Activated naive CD4-positive, alpha-beta T cell treated with Interleukin-2 at 50 U/mL for 16 hours (primary cell): Measurements from ENCODE around the gene MYO15B.
"Not testable (repeated sequence)": the region's sequence is repeated elsewhere in the genome, so short reads cannot be mapped to it uniquely, and the experiment has no call there.

Source experiments
- DNase-seq: peaks from one replicate; pipeline ENCODE4 v3.0.0-alpha.2; 2020

Gene MYO15B

DNA sequence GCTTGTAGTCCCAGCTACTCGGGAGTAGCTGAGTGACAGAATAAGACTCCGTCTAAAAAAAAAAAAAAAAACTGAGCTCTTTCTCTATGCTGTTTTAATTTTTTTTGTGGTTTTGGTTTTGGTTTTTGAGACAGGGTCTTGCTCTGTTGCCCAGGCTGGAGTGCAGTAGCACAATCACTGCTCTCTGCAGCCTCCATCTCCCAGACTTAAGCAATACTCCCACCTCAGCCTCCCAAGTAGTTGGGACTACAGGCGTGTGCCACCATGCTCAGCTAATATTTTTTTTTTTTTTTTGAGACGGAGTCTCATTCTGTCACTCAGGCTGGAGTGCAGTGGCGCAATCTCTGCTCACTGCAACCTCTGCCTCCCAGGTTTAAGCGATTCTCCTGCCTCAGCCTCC lies 4.4 kb upstream of the MYO15B start:
- not testable (repeated sequence) for DNase-seq

DNA sequence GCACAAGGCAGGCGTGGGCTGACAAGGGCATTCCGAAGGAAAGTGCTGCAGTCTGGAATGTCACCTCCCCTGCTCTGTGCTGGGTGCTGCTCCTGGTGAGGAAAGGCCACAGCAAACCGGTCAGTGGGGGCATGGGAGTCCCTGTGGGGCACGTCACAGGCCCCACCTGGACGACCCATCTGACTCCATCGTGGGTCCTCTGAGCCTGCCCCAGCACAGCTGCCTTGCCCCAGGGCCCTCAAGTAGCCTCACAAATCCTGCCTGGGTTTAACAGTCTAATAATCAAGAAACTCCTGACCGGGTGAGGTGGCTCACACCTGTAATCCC lies 2.8 kb upstream of the MYO15B start:
- DNase-seq = no peak

DNA sequence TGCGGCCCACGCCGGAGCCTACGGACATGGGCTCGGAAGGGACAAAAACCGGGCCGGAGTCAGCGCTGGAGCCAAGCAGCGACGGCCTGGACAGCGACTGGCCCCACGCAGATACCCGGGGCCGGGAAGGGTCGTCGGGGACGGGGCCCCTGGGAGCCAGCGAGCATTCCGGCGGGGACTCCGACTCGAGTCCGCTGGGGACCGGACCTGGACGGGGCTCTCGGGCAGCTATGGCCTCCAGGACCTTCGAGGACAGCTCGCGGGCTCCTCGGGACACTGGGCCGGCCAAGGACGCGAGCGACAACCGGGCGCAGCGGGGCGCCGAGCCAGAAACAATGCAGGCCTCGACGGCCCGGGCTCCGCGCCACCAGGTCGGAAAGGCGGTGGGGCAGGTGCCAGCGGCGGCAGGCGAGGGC lies 1.0 kb downstream of the MYO15B start:
- no peak for DNase-seq

DNA sequence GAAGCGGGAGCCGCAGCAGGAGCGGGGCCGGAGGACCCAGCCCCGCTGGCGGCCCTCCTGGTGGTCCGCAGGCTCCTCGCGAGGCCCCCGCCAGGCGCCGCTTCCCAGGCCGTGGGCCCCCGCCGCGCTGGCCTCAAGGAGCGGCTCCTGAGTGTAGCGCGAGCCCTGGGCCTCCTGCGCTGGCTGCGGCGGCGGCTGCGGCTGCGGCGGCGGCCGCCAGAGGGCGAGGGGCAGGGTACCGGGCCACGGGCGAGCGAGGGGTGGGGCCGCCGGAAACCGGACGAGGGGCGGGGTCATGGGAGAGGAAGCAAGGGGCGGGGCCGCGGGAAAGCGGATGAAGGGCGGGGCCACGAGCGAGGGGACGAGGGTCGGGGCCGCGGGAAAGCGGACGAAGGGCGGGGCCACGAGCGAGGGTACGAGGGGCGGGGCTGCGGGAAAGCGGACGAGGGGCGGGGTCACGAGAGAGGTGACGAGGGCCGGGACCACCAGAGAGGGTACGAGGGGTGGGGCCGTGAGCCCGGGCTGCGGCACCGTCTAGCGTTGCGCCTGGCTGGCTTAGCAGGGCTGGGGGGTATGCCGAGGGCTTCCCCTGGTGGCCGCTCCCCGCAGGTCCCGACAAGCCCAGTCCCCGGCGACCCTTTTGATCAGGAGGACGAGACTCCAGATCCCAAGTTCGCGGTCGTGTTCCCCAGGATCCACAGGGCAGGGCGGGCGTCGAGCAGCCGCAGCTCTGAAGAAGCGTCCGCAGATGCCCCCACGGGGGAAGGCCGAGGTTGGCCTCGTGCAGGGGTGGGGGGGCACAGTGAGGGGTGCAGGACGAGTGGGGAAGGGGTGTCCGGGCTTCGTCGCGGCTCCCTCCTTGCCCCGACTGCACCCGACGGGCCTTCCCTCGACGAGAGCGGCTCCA lies 1.7 kb downstream of the MYO15B start:
- peak; percentile 96 for DNase-seq

DNA sequence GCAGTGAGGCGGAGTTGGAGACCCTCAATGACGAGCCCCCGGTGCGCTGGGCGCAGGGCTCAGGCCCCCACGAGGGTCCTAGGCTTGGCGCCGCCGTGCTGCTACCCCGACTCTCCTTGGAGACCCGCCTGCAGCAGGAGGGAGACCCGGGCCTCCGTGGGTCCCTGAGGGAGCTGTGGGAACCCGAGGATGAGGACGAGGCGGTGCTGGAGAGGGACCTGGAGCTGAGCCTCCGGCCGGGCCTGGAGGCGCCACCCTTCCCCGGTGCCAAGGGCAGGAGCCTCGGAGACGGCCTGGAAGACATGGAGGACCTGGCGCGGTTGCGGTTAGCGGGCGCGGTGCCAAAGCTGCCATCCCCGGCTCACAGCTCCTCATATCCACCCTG lies 2.3 kb downstream of the MYO15B start:
- DNase-seq = no peak

DNA sequence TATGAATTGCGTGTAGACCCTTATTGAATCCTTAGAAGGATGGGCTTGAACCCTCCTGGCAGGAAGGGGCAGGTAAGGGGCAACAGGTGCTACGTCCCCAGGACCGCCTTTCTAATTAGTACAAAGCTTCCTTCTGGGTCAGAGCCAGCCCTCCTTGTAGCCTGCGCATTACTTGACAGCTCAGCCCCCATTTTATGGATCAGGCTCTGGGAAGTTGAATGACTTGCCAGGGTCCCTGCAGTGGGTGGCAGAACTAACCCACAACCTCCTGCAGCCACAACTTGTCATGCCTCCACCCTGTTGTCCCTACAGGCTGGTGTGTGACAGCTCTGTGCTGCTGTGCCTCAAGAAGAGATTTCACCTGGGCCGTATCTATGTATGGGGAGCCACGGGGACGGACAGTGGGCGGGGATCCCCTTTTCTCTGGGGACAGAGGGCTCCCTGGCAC lies 2.7 kb downstream of the MYO15B start:
- peak; percentile 2 for DNase-seq

DNA sequence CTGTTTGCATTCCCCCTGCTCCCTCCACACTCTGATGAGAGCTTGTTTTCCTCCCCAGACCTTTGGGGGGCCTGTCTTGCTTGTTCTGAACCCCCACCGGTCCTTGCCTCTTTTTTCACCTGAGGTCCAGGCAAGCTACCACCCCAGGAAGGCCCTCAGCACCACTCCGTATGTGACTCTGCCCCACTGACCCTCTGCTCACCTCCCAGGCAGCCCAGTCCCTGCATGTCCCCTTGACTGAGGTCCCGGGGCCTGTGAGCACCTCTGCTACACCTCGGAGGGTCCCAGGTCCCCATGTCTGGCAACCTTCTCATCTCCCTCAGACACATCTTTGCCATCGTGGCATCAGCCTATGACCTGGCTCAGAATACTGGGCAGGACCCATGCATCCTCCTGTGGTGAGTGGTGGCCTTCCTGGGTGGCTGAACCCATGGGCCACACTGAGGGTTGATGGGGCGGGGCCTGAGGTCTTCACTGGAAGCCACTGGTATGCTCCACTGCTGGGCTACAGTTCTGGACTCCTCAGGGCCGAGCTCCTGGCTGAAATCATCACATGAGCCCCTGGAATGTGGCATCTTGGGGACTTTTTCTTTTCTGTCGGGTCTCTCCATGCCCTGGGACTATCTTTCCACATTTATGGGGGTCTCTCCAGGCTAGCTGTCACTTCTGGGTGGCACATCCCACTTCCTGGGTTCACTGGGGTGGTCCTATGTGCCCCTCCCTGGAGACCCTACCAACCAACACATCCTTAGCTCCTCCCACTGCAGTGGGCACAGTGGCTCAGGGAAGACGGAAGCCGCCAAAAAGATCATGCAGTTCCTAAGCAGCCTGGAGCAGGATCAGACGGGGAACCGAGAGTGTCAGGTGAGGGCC lies 3.5 kb downstream of the MYO15B start:
- no peak for DNase-seq

DNA sequence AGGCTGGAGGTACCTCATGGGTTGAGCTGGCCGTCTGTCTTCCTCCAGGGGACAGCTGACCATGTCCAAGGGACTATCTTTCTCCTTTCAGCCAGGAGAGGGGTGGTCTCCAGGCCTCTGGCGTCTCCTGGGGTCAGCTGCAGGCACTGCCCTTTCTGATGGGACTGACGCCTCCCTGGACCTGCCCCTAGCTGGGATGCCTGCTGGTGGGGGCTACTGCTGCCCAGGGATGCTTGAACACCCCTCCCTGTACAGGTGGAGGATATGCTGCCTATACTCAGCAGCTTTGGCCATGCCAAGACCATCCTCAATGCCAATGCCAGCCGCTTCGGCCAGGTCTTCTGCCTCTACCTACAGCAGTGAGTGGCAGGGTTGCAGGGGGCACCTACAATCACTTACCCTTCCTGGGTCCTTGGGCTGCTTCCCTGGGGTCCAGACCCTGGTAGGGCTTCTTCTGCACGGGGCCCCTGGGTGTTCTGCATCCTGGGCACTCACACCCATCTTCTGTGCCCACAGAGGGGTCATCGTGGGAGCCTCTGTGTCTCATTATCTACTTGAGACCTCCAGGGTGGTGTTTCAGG lies 4.2 kb downstream of the MYO15B start:
- no peak for DNase-seq

DNA sequence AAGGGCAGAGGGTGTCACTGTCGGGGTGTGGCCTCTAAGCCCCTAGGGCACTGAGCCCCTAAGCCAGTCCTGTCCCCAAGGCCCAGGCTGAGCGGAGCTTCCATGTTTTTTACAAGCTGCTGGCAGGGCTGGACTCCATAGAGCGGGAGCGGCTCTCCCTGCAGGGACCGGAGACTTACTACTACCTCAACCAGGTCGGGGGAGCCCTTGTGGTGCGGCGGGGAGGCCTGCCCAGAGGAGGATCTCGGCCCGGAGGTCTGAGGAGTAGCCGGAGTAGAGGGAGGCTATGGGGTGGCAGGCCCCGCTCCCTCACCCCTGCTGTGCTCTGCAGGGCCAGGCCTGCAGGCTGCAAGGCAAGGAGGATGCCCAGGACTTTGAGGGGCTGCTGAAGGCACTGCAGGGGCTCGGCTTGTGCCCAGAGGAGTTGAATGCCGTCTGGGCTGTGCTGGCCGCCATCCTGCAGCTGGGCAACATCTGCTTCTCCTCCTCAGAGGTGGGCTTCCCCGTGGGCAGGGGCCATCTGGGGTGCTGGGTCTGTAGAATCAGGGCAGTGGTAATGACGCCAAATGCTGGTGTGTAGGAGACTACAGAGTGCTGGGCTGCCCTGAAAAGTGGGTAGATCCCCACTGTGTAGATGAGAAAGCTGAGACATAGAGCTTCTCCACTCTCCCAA lies 4.9 kb downstream of the MYO15B start:
- DNase-seq = no peak

DNA sequence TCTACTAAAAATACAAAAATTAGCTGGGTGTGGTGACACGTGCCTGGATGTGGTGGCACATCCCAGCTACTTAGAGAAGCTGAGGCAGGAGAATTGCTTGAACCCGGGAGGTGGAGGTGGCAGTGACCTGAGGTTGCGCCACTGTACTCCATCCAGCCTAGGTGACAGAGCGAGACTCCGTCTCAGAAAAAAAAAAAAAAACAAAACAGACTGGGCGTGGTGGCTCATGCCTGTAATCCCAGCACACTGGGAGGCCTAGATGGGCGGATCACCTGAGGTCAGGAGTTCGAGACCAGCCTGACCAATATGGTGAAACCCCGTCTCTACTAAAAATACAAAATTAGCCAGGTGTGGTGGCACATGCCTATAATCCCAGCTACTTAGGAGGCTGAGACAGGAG lies 5.8 kb downstream of the MYO15B start:
- DNase-seq = not testable (repeated sequence)

DNA sequence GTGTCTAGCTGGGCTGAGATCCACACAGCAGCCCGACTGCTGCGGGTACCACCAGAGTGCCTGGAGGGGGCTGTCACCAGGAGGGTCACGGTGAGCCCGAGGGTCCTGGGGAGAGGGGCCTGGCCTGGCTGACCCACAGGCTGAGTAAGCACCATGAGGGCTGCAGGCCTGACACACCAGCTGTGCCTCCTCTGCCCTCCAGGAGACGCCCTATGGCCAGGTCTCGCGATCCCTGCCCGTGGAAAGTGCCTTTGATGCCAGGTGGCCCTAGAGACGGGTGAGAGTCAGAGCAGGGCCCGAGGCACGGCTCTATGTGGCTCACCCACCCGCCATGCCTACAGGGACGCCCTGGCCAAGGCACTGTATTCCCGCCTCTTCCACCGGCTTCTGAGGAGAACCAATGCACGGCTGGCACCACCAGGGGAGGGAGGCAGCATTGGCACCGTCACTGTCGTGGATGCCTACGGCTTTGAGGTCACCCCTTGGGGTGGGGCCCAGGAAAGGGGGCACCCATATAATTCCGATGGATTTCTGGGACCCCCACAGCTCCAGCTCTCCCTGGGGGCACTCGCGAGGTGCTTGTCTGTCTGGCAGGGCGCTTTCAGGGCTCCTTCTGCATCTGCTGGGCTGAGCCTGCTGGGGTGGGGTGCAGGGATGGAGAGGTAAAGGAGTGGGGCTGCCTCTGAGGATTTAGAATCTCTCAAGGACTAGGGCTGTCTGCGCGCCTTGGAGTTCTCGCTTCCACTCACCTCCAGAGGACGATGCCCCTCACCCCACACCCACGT lies 7.1 kb downstream of the MYO15B start:
- no peak for DNase-seq

DNA sequence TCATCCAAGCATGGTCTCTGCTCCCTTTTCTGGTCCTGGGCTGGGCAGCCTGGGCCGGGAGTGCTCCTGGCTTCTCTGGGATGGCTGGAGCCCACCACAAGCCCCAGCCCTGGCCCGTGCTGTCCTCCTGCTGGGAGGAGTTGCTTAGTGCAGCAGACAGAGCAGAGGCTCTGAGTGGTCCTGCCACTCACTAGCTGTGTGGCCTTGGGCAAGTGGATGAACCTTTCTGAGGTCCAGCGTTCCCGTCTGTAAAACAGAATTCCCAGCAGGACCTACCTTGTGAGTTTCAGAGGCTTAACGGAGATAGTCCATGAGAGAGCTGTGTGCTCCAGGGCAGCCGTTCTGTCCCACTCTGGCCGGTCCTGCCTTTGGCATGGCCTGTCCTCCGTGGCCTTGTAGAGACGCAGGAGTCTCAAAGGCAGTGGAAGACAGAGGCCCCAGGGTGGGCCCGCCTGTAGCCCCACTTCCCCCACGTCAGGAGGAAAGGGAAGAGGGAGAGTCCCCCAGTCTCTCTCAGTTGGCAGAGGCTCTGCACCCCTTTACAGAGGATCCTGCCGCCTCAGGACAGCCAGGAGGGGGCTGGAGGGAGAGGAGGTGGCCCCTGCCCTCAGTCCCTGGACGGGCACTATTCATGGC lies 7.8 kb downstream of the MYO15B start:
- DNase-seq = no peak

DNA sequence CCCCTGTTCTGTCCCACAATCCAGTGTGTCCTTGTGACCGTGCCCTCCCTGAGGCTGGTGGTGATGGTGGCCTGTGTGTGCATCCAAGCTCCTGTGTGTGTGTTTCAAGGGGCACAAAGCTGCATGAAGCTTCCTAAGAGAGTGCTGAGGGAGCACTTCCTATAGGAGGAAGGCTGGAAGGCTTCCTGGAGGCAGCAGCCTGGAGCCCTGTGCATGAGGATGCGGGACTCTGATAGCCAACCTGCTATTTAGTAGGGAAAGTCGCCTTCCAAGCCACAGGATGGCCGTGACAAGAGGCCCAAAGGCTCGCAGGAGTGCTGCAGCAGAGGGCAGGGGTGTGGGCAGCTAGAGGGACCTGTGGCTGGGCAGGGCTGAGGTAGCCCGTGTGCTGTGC lies 8.3 kb downstream of the MYO15B start:
- no peak for DNase-seq

DNA sequence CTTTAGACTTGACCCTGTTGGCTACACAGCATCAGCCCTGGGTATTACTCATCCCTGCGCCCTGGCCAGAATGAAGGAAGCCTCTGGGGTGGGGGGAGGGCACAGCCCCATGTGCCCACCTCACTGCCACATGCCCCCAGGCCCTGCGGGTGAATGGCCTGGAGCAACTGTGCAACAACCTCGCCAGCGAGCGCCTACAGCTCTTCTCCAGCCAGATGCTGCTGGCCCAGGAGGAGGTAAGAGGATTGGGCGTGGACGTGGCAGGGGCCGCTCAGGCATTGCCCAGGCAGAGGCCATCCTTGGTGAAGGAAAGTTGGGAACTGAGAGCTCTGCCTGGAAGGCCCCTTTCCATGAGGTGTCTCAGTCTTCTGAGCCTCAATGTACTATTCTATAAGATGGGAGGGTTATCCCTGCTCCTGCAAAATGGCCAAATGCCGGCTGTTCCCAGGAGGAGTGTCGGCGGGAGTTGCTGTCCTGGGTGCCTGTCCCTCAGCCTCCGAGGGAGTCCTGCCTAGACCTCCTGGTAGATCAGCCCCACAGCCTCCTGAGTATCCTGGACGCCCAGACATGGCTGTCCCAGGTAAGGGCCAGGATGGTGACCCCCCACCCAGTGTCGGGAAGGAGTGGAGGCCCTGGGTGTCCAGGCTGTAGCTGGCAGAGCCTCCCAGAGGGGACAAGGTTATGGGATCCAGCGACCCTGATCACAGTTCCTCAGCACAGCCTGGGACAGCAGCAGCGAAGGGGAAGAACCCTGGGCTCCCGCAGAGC lies 8.9 kb downstream of the MYO15B start:
- DNase-seq = no peak

DNA sequence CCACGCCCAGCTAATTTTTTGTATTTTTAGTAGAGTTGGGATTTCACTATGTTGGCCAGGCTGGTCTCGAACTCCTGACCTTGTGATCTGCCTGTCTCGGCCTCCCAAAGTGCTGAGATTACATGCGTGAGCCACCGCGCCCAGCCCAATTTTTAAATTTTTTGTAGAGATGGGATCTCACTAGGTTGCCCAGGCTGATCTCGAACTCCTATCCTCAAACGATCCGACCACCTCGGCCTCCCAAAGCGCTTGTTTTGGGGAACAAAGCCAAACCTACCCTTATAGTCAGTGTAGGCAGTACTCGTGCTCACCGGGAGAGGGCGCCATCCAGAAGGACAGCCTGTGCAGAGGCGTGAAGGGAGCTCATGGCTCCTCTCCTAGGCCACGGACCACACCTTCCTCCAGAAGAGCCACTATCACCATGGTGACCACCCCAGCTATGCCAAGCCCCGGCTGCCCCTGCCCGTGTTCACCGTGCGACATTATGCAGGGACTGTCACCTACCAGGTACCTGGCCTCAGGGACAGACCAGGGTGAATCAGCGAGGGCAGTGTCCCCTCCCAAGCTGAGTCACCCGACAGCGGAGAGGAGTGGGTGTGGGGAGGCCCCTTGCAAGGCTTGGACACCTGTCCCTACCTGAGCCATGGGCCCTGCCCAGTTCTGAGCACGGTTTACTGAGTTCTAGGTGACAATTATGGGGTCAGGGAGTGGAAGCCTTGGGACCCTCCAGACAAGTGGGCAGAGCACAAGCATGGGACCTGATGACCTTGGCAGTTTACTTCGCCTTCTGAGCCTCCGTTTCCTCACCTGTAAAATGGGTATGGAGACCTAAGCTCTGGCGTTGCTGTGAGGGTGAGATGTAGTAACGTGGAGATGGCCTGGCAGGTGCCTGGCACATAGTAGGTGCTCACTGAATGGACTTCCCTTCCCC lies 13.7 kb downstream of the MYO15B start:
- peak; percentile 64 for DNase-seq

DNA sequence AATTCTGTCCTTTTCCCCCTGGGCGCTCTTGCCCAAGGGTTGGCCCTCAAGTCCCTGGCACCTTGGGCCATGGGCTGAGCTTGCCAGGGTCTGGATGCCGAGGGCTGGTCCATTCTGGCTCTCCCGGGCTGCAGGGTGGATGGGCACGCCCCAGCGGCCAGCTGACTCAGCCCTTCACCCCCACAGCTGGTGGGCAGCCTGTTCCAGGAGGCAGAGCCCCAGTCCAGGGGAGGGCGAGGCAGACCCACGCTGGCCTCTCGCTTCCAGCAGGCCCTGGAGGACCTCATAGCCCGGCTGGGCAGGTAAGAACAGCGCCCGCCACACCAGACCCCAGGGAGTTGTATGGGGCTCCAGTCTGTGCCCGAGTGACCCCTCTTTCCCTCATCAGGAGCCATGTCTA lies 15.0 kb downstream of the MYO15B start:
- DNase-seq = no peak

DNA sequence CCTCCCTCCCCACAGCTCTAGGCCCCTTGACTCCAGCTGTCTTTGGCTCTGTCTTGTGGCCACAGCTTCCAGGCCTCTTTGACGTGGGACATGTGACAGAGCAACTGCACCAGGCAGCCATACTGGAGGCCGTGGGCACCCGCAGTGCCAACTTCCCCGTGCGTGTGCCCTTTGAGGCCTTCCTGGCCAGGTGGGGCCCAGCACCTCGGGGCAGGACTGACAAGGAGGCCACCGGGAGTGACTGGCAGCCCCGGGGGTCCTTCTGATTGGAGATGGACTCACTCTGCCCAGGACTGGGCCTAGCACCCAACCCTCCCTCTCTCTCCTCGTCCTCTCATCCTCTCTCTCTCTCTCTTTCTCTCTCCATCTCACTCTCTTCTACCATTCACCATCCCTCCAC lies 15.5 kb downstream of the MYO15B start:
- DNase-seq = no peak

DNA sequence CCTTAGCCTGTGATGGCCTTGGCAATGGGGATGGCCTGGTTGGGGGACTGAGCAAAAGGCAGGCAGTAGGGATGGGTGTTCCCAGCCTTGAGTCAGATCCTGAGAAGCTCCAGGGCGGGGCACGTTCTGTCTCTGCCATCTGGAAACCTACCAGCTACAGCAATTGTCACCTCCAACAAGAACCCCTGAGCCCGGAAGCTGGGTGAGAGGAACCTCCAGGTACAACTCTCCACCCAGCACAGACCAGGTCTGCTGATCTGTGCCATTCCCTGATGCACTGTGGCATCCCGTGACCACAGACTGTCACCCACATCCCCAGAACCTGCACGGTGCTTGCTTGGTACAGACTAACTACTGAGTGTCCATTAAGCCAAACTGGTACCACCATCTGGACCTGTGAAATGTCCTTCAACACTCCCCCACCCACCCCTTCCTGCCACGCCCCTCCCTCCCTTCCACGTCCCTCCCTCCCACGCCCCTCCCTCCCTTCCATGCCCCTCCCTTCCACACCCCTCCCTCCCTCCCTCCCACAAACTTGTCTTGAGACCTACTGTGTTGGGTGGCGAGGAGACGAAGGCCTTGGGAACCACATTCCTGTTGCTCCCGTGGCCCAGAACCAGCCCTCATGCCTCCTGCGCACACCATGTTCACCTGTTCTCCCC lies 16.6 kb downstream of the MYO15B start:
- DNase-seq = no peak

DNA sequence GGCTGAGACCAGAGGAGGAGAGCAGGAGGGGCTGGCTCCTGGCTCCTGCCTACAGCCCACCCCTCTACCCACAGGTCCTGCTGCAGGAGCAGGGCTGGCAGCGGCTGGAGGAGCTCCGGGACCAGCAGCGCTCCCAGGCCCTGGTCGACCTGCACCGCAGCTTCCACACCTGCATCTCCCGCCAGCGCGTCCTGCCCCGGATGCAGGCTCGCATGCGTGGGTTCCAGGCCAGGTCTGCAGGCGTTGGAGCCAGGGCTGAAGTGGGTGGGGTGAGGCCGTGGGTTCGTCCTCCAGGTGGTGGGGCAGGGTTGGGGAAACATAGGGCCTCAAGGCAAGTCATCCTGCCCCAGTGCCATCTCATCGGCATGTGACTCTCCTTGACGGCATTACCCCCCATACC lies 18.2 kb downstream of the MYO15B start:
- no peak for DNase-seq
